Tibial nerve (tissue), 4 donors: ENCODE results near the gene SERPINB13. TPM values are rescaled to one million over a fixed set of nuclear protein-coding genes. Genes with fewer than 3 reads are reported as not detected.

Experiments
- DNase-seq, 2 donors: peaks; one replicate each; pipeline ENCODE4 v3.0.0-alpha.2; 2019; ENCODE audit warnings: low spot score in 2 of 2
- H3K27ac ChIP-seq, 4 donors: fragments of 200-600 bp; sonication (generic) in 3 of 4; one replicate each; pipeline ENCODE4 v1.5.1; 2017 to 2019; ENCODE audit warnings: mild to moderate bottlenecking in 1 of 4
- H3K27me3 ChIP-seq, 2 donors: fragments of 200-600 bp; sonication (generic) in 1 of 2; one replicate each; pipeline versions ENCODE4 v1.5.1 to v1.6.0; 2017 to 2019
- H3K36me3 ChIP-seq, 3 donors: fragments of 200-600 bp; sonication (generic); one replicate each; pipeline ENCODE4 v1.5.1; 2018 to 2019
- H3K4me1 ChIP-seq, 4 donors: fragments of 200-600 bp; sonication (generic) in 3 of 4; one replicate each; pipeline ENCODE4 v1.5.1; 2017 to 2019
- H3K4me3 ChIP-seq, 4 donors: fragments of 200-600 bp; sonication (generic) in 3 of 4; one replicate each; pipeline ENCODE4 v1.5.1; 2017 to 2019; ENCODE audit warnings: mild to moderate bottlenecking in 1 of 4, moderate library complexity in 1 of 4
- H3K9me3 ChIP-seq, 4 donors: fragments of 200-600 bp; sonication (generic) in 3 of 4; one replicate each; pipeline ENCODE4 v1.5.1; 2017 to 2019
- EP300 ChIP-seq, 2 donors: sonication (generic); formaldehyde crosslinking; IDR thresholded peaks; one replicate each; pipeline ENCODE4 v1.6.1; 2017; ENCODE audit warnings: antibody characterized with exemption in 2 of 2, mild to moderate bottlenecking in 1 of 2
- POLR2A ChIP-seq, 2 donors: fragments of 450-650 bp; IDR thresholded peaks; one replicate each; pipeline ENCODE4 v1.6.1; 2017; ENCODE audit warnings: antibody characterized with exemption in 2 of 2, mild to moderate bottlenecking in 2 of 2, moderate library complexity in 2 of 2
- WGBS, 2 donors: methylation state at CpG; one replicate each; pipeline ENCODE4 v1.1.5; 2018; 5-methylcytosine and 5-hydroxymethylcytosine counted together
- total RNA-seq, 4 donors: library from RNA; depleted of rRNA; stranded (reverse); fragments of >200 nt; gene quantifications; one replicate each; pipeline ENCODE4 v1.1.0, GENCODE V29; 2016
- TF ChIP-seq, protein P1 (sequence below), 5 experiments: fragments of 200-600 bp in 3 of 5; fragments of 450-650 bp in 2 of 5; sonication (generic) in 3 of 5; IDR thresholded peaks; one replicate each; pipeline ENCODE4 v1.5.1; 2016 to 2019; ENCODE audit warnings: antibody characterized with exemption in 5 of 5, mild to moderate bottlenecking in 3 of 5, moderate library complexity in 2 of 5

The SERPINB13 gene
- total RNA-seq, 4 donors from 2014 or later, result not detected

DNA sequence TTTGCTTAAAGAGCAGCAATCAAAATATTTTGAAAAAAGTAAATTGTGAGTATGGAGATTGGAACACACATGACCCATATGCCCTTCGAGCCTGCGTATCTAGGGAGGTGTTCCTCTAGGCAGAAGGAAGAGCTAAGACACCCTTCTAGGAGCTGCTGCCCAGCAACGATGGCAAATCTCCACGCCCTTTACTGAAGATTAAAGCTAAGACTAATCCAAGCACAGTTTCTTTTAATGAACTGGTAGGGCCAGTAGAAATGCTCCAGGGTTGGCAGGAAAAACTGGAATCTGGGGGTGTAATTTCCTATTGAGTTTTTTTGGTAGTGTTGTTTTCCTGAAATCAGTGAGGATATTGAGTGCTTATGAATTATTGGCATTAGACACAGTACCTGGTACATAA, 712 bp upstream of the SERPINB13 start:
- 78 to 82% methylated on average over 4 of the region's 4 CpGs for WGBS, 2 donors
- H3K4me1 ChIP-seq, result no peaks in the 10 kb centered on the region
- TF ChIP-seq POLR2A (IDR thresholded peaks at IDR 0.05) (no peak), EP300 (IDR thresholded peaks at IDR 0.05) (no peak)
- TF ChIP-seq, protein P1, sequence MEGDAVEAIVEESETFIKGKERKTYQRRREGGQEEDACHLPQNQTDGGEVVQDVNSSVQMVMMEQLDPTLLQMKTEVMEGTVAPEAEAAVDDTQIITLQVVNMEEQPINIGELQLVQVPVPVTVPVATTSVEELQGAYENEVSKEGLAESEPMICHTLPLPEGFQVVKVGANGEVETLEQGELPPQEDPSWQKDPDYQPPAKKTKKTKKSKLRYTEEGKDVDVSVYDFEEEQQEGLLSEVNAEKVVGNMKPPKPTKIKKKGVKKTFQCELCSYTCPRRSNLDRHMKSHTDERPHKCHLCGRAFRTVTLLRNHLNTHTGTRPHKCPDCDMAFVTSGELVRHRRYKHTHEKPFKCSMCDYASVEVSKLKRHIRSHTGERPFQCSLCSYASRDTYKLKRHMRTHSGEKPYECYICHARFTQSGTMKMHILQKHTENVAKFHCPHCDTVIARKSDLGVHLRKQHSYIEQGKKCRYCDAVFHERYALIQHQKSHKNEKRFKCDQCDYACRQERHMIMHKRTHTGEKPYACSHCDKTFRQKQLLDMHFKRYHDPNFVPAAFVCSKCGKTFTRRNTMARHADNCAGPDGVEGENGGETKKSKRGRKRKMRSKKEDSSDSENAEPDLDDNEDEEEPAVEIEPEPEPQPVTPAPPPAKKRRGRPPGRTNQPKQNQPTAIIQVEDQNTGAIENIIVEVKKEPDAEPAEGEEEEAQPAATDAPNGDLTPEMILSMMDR (IDR thresholded peaks at IDR 0.05), result no peak

DNA sequence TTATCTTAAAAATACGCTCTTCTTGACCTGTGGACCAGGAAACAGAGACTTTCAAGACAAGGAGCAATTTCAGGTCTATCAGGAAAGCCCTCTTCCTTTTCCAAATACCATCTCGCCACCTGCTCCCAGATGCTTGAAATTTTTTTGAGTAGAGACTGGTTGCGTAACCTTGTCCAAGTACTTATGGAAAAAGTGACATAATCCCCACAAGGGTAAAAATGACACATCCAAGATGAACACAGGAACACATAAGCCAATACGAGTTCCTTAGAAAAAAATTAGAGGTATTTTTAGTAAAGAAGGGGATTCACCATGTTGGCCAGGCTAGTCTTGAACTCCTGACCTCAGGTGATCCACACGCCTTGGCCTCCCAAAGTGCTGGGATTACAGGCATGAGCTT, 1.8 kb downstream of the SERPINB13 start:
- 78 to 83% methylated on average over 5 of the region's 5 CpGs for WGBS, 2 donors
- no peak for DNase-seq
- Histone ChIP-seq H3K27ac (no peak overlapping the region), H3K9me3 (no peaks in the 10 kb centered on the region), H3K36me3 (no peaks in the 10 kb centered on the region), H3K4me1 (no peaks in the 10 kb centered on the region), H3K27me3 (no peaks in the 10 kb centered on the region), H3K4me3 (no peak overlapping the region)
- TF ChIP-seq POLR2A (IDR thresholded peaks at IDR 0.05), result no peak
- TF ChIP-seq EP300 (IDR thresholded peaks at IDR 0.05), result no peak
- TF ChIP-seq, protein P1 (IDR thresholded peaks at IDR 0.05), result no peak

More for the DNA sequence above, 712 bp upstream of the SERPINB13 start:
- Histone ChIP-seq H3K27me3 (no peaks in the 10 kb centered on the region), H3K27ac (no peak overlapping the region), H3K36me3 (no peaks in the 10 kb centered on the region), H3K9me3 (no peaks in the 10 kb centered on the region), H3K4me3 (no peak overlapping the region)
- DNase-seq, result no peak

DNA sequence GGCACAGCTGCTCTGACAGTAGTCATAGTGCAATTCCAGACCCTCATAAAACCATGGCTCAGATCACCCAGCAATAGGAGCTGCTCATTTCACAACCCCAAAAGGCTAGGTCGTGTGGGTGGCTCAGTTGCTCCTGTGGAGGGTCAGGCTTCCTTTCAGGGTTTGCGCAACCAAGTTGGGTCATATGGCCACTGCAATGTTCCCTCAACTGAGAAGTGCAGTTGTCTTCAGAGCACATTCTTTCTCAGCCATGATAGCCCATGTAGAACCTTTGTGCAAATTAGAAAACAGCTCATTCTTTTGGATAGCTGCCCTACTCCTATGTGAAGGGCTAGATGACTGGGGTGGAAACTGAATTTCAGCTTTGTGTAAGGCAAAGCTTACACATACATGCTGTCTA, 3.2 kb downstream of the SERPINB13 start:
- Histone ChIP-seq H3K4me3 (no peak overlapping the region), H3K4me1 (no peaks in the 10 kb centered on the region), H3K9me3 (no peaks in the 10 kb centered on the region), H3K27ac (no peak overlapping the region), H3K27me3 (no peaks in the 10 kb centered on the region), H3K36me3 (no peaks in the 10 kb centered on the region)
- no peak for DNase-seq
- WGBS, 2 donors, result 57 to 69% methylated on average over 2 of the region's 2 CpGs
- TF ChIP-seq EP300 (IDR thresholded peaks at IDR 0.05) (no peak), POLR2A (IDR thresholded peaks at IDR 0.05) (no peak)
- TF ChIP-seq, protein P1 (IDR thresholded peaks at IDR 0.05), result no peak

DNA sequence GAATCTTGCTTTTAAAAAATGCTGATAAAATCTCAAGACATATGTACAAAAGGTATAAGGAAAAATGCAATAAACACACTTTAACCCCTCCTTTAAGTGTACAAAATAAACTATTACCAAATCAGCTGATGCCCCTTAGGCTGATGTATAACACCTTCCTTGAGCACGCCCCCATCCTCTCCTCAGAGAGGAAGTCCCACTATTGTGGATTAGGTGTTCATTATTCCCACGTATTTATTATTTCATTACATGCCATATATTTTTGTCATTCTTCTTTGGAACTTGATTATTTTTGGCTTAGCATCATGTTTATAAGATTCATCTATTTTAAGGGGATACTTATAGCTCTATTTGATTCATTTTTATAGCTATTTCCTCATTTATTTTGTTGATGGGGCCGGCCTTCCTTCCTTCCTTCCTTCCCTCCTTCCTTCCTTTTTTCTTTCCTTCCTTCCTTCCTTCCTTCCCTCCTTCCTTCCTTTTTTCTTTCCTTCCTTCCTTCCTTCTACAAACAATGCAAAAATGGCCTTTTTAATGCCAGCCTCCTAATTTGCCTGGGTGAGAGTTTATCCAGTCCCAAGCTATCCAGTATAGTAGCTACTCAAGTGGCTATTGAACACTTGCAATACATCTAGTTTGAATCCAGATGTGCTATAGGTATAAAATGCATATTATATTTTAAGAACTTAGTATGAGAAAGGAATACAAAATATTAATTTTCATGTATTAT, 4.0 kb downstream of the SERPINB13 start:
- TF ChIP-seq POLR2A (IDR thresholded peaks at IDR 0.05), result no peak
- TF ChIP-seq EP300 (IDR thresholded peaks at IDR 0.05), result no peak
- TF ChIP-seq, protein P1 (IDR thresholded peaks at IDR 0.05), result no peak
- DNase-seq, result no peak

DNA sequence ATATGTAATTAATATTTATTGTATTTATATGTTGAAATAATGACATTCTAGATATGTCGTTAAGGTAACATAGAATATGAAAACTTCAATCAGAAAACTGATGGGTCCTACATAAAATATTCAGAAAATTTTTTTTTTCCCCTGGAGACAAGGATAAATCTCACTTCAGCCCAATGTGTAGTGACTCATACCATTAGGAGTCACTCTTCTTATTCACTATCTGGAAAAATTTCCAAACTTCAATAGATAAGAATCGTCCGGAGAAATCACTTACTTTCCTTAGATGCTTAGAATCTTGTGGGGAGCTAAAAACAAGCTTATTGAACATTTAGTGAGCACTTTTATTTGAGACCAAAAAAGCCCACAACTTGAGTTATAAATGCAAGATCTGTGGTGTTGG, 4.6 kb downstream of the SERPINB13 start:
- H3K27me3 ChIP-seq, result no peaks in the 10 kb centered on the region
- 85 to 89% methylated on average over 3 of the region's 3 CpGs for WGBS, 2 donors
- no peaks in the 10 kb centered on the region for H3K9me3 ChIP-seq
- H3K36me3 ChIP-seq, result no peaks in the 10 kb centered on the region
- no peak overlapping the region for H3K27ac ChIP-seq
- TF ChIP-seq, protein P1 (IDR thresholded peaks at IDR 0.05), result no peak
- no peak for TF ChIP-seq EP300 (IDR thresholded peaks at IDR 0.05)
- no peak overlapping the region for H3K4me3 ChIP-seq
- no peaks in the 10 kb centered on the region for H3K4me1 ChIP-seq
- DNase-seq, result no peak

More for the DNA sequence above, 4.0 kb downstream of the SERPINB13 start:
- no peaks in the 10 kb centered on the region for H3K27me3 ChIP-seq
- H3K9me3 ChIP-seq, result no peaks in the 10 kb centered on the region
- H3K36me3 ChIP-seq, result no peaks in the 10 kb centered on the region
- H3K4me1 ChIP-seq, result no peaks in the 10 kb centered on the region
- H3K4me3 ChIP-seq, result no peak overlapping the region
- 80 to 82% methylated on average over 3 of the region's 3 CpGs for WGBS, 2 donors
- H3K27ac ChIP-seq, result no peak overlapping the region
